GM12878 (cell line): ENCODE results near the gene CSTA. TPM values are rescaled to one million over a fixed set of nuclear protein-coding genes. Genes with fewer than 3 reads are reported as not detected.

ENCODE experiments used
- ATAC-seq: fragments of 200-7000 bp; cut with Tn5 transposase; 3 replicates; pipeline ENCODE4 v1.9.1; 2020; ENCODE audit warnings: mild to moderate bottlenecking, moderate library complexity
- BruUV-seq: library from RNA; stranded (reverse); fragments of 400-500 nt; replicated peaks from 2 replicates; lab custom pipeline; 2021; lab: Mats Ljungman, UMichigan
- CTCF ChIA-PET: fragments of 300-600 bp; sonication (Branson Sonifier 250); formaldehyde crosslinking; extraction: SDS; loops from one replicate; lab custom pipeline; 2021; ENCODE audit warnings: inconsistent platforms; lab: Yijun Ruan, JAX
- POLR2A ChIA-PET: fragments of 350-600 bp; formaldehyde crosslinking; extraction: SDS; loops from one replicate; lab custom pipeline; 2021; ENCODE audit warnings: inconsistent platforms; lab: Charles Lee
- RAD21 ChIA-PET: fragments of 300-600 bp; sonication (Branson Sonifier 250); formaldehyde crosslinking; loops from one replicate; lab custom pipeline; 2023; ENCODE audit warnings: antibody characterized with exemption; ENCODE audit not compliant: unreplicated experiment; lab: Charles Lee
- SMC1A ChIA-PET: fragments of 300-600 bp; sonication (Branson Sonifier 250); formaldehyde crosslinking; loops from one replicate; lab custom pipeline; 2023; ENCODE audit not compliant: unreplicated experiment, uncharacterized antibody; lab: Charles Lee
- DNase-seq: peaks from one replicate; pipeline ENCODE4 v3.0.0-alpha.2; 2011; ENCODE audit warnings: low read depth, low spot score
- FAIRE-seq: peaks from 3 replicates; lab custom pipeline; 2011; peaks lifted over from hg19 to GRCh38; lab: Jason Lieb, UNC
- H2AFZ ChIP-seq: 2 replicates; pipeline ENCODE4 v1.6.0; 2011; ENCODE audit warnings: low read depth, low read length, control low read depth; ENCODE audit not compliant: control insufficient read depth
- H3K27ac ChIP-seq: 2 replicates; pipeline ENCODE4 v1.5.1; 2011; ENCODE audit warnings: control low read depth; ENCODE audit not compliant: control insufficient read depth, insufficient read depth
- H3K27me3 ChIP-seq, 2 experiments: replicated peaks in 1 of 2; 2 replicates each; pipeline versions ENCODE4 v1.6.0 to v1.6.1; 2011; ENCODE audit warnings: low read length in 1 of 2; ENCODE audit not compliant: control insufficient read depth in 2 of 2, insufficient read depth in 2 of 2
- H3K36me3 ChIP-seq, 2 experiments: 2 replicates each; pipeline ENCODE4 v1.5.1; 2011; ENCODE audit warnings: low read length in 1 of 2; ENCODE audit not compliant: control insufficient read depth in 2 of 2, insufficient read depth in 2 of 2
- H3K4me1 ChIP-seq: 2 replicates; pipeline ENCODE4 v1.6.1; 2011; ENCODE audit warnings: mild to moderate bottlenecking, low read length, moderate library complexity, mixed read lengths; ENCODE audit not compliant: control insufficient read depth, insufficient read depth
- H3K4me2 ChIP-seq: 2 replicates; pipeline ENCODE4 v1.6.0; 2011; ENCODE audit warnings: control low read depth; ENCODE audit not compliant: control insufficient read depth, insufficient read depth
- H3K4me3 ChIP-seq: fragments of 200-600 bp; sonication (generic); 2 replicates; pipeline ENCODE4 v1.5.1; 2016
- H3K79me2 ChIP-seq: 2 replicates; pipeline ENCODE4 v1.6.0; 2011; ENCODE audit warnings: low read length; ENCODE audit not compliant: control insufficient read depth, insufficient read depth
- H3K9ac ChIP-seq: 2 replicates; pipeline ENCODE4 v1.8.0; 2011; ENCODE audit warnings: low read length, control low read depth, mixed read lengths; ENCODE audit not compliant: control insufficient read depth, insufficient read depth
- H3K9me3 ChIP-seq: replicated peaks from 3 replicates; pipeline ENCODE4 v1.5.1; 2011; ENCODE audit warnings: mild to moderate bottlenecking, low read length; ENCODE audit not compliant: control insufficient read depth, insufficient read depth
- H4K20me1 ChIP-seq: 2 replicates; pipeline ENCODE4 v1.6.0; 2011; ENCODE audit not compliant: control insufficient read depth, insufficient read depth
- BMI1 ChIP-seq: fragments of 450-650 bp; IDR thresholded peaks from 2 replicates; pipeline ENCODE4 v1.6.1; 2016; ENCODE audit warnings: mild to moderate bottlenecking, moderate library complexity, borderline replicate concordance
- BRCA1 ChIP-seq: IDR thresholded peaks from 2 replicates; pipeline ENCODE4 v1.6.1; 2011; ENCODE audit warnings: low read depth, low read length, improper control_type of control experiment
- EED ChIP-seq: sonication (generic); IDR thresholded peaks from 2 replicates; pipeline ENCODE4 v1.6.1; 2016; ENCODE audit warnings: antibody characterized with exemption, low read depth
- ELK1 ChIP-seq: IDR thresholded peaks from 2 replicates; pipeline ENCODE4 v1.6.1; 2012; ENCODE audit warnings: low read depth, low read length, improper control_type of control experiment
- KAT2A ChIP-seq: conservative IDR thresholded peaks from 2 replicates; pipeline ENCODE4 v1.6.1; 2011; ENCODE audit warnings: low read depth, low read length; ENCODE audit not compliant: control insufficient read depth
- PBX3 ChIP-seq: IDR thresholded peaks from 2 replicates; pipeline ENCODE4 v1.6.1; 2011; ENCODE audit warnings: mild to moderate bottlenecking, low read depth, low read length, moderate library complexity; ENCODE audit not compliant: insufficient replicate concordance
- STAT3 ChIP-seq: IDR thresholded peaks from 2 replicates; pipeline ENCODE4 v1.6.1; 2011; ENCODE audit warnings: low read depth, low read length, improper control_type of control experiment
- ZBED1 ChIP-seq: IDR thresholded peaks from 2 replicates; pipeline ENCODE4 v1.6.1; 2016; ENCODE audit warnings: borderline replicate concordance
- WGBS: methylation state at CpG from one replicate; pipeline ENCODE4 v1.1.6; 2016; ENCODE audit warnings: low lambda C conversion rate; ENCODE audit not compliant: insufficient replicate concordance, insufficient coverage; ENCODE audit errors: missing lambda C conversion rate; 5-methylcytosine and 5-hydroxymethylcytosine counted together
- in situ Hi-C: fragments of 300-500 bp; cut with MboI; formaldehyde crosslinking; loops from 9 replicates; pipeline ENCODE4 v1.14.3; 2018; ENCODE audit warnings: mixed read lengths
- intact Hi-C: fragments of 100-400 bp; cut with micrococcal nuclease; formaldehyde crosslinking; loops from one replicate; pipeline ENCODE4 v1.14.2; 2022; ENCODE audit not compliant: unreplicated experiment
- polyA plus RNA-seq, 11 experiments: library from polyadenylated mRNA; depleted of rRNA in 4 of 11; unstranded in 6 of 11; stranded (reverse) in 5 of 11; fragments of >200 nt; fragmentation: Nextera tagmentation in 4 of 11; fragmentation: Illumina TruSeq in 1 of 11; extraction: Ambion mirVana in 4 of 11; extraction: Trizol in 1 of 11; gene quantifications; 1 replicate in 1 of 11; 2 replicates in 10 of 11; pipeline versions ENCODE4 v1.2.1 to v1.2.3, GENCODE V29; 2011 to 2016; ENCODE audit warnings: inconsistent platforms in 2 of 11, missing spikeins in 2 of 11, low read depth in 1 of 11
- total RNA-seq, 4 experiments: library from RNA; depleted of rRNA in 3 of 4; stranded (reverse); fragments of >200 nt in 3 of 4; fragmentation: Illumina TruSeq in 1 of 4; extraction: Trizol in 1 of 4; gene quantifications; 2 replicates each; pipeline versions ENCODE4 v1.2.1 to v1.2.3, GENCODE V29; 2013 to 2021
- TF ChIP-seq, protein P1 (sequence below): IDR thresholded peaks from 2 replicates; pipeline ENCODE4 v1.6.1; 2011; ENCODE audit warnings: borderline replicate concordance, low read depth, mild to moderate bottlenecking, moderate library complexity, low read length; ENCODE audit not compliant: insufficient read depth, poor library complexity, severe bottlenecking
- TF ChIP-seq, protein P2 (sequence below): fragments of 450-650 bp; IDR thresholded peaks from 2 replicates; pipeline ENCODE4 v1.6.1; 2016; ENCODE audit warnings: mild to moderate bottlenecking

CSTA gene
- total and polyA plus RNA-seq, 10 of the 15 experiments (the other 5 are each of a cell fraction or from before 2014, with no cell fraction given) = 1.8 to 6.7 (median 3.4) TPM

DNA sequence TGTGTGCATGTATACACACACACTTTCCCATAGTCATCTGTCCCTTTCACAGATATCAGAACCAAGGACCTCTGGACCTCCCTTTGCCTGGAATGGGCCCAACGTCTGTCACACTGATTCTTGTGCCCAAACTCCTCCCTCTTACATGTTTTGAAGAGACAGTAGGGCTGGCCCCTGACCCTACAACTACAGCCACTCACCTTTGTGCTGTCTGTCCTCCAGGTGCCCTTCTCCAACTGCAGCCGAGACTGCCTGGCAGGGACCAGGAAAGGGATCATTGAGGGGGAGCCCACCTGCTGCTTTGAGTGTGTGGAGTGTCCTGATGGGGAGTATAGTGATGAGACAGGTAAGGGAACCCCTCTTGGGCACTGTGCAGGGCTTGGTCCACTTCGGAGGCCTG, 43.2 kb upstream of the CSTA start:
- no peak for FAIRE-seq
- Histone ChIP-seq H3K9ac (no peak overlapping the region), H3K36me3 (no peaks in the 10 kb centered on the region), H3K79me2 (no peaks in the 10 kb centered on the region), H3K4me3 (no peak overlapping the region), H3K9me3 (no peaks in the 10 kb centered on the region; the same call in 2 of the 3 replicates), H3K4me2 (no peak overlapping the region)
- SMC1A ChIA-PET = no interaction called here
- no peak for DNase-seq
- 8% methylated on average over 3 of the region's 3 CpGs for WGBS
- POLR2A ChIA-PET = no interaction called here
- CTCF ChIA-PET = interaction anchor here (1.0 kb wide), 1 partner anchor 25 kb away, joined by 3 read pairs; no protein-coding TSS in a partner anchor
- in situ Hi-C loops = no loop called here
- RAD21 ChIA-PET = no interaction called here
- no TSS peak for BruUV-seq
- no peak for ATAC-seq
- no peak for TF ChIP-seq KAT2A
- TF ChIP-seq, protein P1, sequence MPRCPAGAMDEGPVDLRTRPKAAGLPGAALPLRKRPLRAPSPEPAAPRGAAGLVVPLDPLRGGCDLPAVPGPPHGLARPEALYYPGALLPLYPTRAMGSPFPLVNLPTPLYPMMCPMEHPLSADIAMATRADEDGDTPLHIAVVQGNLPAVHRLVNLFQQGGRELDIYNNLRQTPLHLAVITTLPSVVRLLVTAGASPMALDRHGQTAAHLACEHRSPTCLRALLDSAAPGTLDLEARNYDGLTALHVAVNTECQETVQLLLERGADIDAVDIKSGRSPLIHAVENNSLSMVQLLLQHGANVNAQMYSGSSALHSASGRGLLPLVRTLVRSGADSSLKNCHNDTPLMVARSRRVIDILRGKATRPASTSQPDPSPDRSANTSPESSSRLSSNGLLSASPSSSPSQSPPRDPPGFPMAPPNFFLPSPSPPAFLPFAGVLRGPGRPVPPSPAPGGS = no peak
- TF ChIP-seq, all 136 proteins: peak for 0
- H3K27ac ChIP-seq = no peak overlapping the region
- no peaks in the 10 kb centered on the region for H3K27me3 ChIP-seq
- intact Hi-C loops = no loop called here
- no peaks in the 10 kb centered on the region for H3K4me1 ChIP-seq
- no peaks in the 10 kb centered on the region for H4K20me1 ChIP-seq
- no peak overlapping the region for H2AFZ ChIP-seq

DNA sequence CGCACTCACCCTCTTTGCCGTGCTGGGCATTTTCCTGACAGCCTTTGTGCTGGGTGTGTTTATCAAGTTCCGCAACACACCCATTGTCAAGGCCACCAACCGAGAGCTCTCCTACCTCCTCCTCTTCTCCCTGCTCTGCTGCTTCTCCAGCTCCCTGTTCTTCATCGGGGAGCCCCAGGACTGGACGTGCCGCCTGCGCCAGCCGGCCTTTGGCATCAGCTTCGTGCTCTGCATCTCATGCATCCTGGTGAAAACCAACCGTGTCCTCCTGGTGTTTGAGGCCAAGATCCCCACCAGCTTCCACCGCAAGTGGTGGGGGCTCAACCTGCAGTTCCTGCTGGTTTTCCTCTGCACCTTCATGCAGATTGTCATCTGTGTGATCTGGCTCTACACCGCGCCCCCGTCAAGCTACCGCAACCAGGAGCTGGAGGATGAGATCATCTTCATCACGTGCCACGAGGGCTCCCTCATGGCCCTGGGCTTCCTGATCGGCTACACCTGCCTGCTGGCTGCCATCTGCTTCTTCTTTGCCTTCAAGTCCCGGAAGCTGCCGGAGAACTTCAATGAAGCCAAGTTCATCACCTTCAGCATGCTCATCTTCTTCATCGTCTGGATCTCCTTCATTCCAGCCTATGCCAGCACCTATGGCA, 41.1 kb upstream of the CSTA start:
- no peaks in the 10 kb centered on the region; the same call in 2 of the 3 replicates for H3K9me3 ChIP-seq
- ATAC-seq (no peak), DNase-seq (no peak), FAIRE-seq (no peak)
- H2AFZ ChIP-seq = no peak overlapping the region
- WGBS = 80% methylated on average over 22 of the region's 22 CpGs
- H3K4me1 ChIP-seq = no peaks in the 10 kb centered on the region; the same call in 1 of the 2 replicates
- H3K27me3 ChIP-seq = no peaks in the 10 kb centered on the region
- no peaks in the 10 kb centered on the region for H3K36me3 ChIP-seq
- ChIA-PET RAD21 (no interaction called here), POLR2A (no interaction called here), CTCF (no interaction called here), SMC1A (interaction anchor here (1.5 kb wide), 1 partner anchor 12 kb away, joined by 4 read pairs; no protein-coding TSS in a partner anchor)
- in situ Hi-C loops (no loop called here), intact Hi-C loops (no loop called here)
- no peak overlapping the region for H3K9ac ChIP-seq
- no peak overlapping the region for H3K4me3 ChIP-seq
- BruUV-seq = no TSS peak
- no peak overlapping the region for H3K27ac ChIP-seq
- H4K20me1 ChIP-seq = no peaks in the 10 kb centered on the region
- no peaks in the 10 kb centered on the region for H3K79me2 ChIP-seq
- no peak overlapping the region for H3K4me2 ChIP-seq
- no peak for TF ChIP-seq BMI1
- no peak for TF ChIP-seq ZBED1
- no peak for TF ChIP-seq BRCA1
- no peak for TF ChIP-seq STAT3
- no peak for TF ChIP-seq ELK1
- TF ChIP-seq EED = no peak
- no peak for TF ChIP-seq PBX3
- TF ChIP-seq, protein P2, sequence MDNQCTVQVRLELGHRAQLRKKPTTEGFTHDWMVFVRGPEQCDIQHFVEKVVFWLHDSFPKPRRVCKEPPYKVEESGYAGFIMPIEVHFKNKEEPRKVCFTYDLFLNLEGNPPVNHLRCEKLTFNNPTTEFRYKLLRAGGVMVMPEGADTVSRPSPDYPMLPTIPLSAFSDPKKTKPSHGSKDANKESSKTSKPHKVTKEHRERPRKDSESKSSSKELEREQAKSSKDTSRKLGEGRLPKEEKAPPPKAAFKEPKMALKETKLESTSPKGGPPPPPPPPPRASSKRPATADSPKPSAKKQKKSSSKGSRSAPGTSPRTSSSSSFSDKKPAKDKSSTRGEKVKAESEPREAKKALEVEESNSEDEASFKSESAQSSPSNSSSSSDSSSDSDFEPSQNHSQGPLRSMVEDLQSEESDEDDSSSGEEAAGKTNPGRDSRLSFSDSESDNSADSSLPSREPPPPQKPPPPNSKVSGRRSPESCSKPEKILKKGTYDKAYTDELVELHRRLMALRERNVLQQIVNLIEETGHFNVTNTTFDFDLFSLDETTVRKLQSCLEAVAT = no peak
